ENCODE data around the gene FAR1. TPM values are rescaled to one million over a fixed set of nuclear protein-coding genes. Genes with fewer than 3 reads are reported as not detected.

The FAR1 gene
- total RNA-seq, 4 donors from 2014 or later = 51.3 to 142 (median 89.5) TPM

DNA sequence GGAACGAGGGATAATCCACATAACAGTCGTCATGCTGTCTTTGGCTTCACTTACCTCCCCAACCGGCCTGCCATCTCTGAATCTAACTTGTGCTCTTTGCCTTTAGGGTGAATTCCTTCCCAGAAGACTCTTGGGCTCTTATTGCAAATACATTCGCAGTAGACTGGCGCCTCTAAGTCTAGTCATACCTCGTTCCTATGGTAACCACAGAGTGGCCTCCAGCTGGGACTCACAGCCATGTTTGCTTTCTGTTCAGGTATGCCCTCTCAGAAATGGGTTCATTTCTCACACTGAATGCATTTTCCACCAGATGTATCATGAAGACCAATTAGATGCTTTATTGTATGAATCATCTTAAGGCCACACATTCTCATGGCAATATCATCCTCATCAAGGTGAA is 112.7 kb downstream of the FAR1 start:
- Histone ChIP-seq H3K9me3 (no peaks in the 10 kb centered on the region), H3K27ac (no peak overlapping the region), H3K4me3 (no peak overlapping the region), H3K27me3 (peaks cover 2% of the 10 kb centered on the region), H3K36me3 (no peaks in the 10 kb centered on the region), H3K4me1 (peaks cover 0 to 5% (median 0%) of the 10 kb centered on the region in 4 donors)
- in situ Hi-C loops (cut with MboI; ENCODE audit: low pct_ligation_motif_present in 1 of 4, low pct_unique_long_range_greater_than_20kb in 1 of 4, low sequenced_read_pairs in 3 of 4) (no loop called here), intact Hi-C loops (cut with DNase I; ENCODE audit: low total_unique reads) (no loop called here)
- TF ChIP-seq, protein P1, sequence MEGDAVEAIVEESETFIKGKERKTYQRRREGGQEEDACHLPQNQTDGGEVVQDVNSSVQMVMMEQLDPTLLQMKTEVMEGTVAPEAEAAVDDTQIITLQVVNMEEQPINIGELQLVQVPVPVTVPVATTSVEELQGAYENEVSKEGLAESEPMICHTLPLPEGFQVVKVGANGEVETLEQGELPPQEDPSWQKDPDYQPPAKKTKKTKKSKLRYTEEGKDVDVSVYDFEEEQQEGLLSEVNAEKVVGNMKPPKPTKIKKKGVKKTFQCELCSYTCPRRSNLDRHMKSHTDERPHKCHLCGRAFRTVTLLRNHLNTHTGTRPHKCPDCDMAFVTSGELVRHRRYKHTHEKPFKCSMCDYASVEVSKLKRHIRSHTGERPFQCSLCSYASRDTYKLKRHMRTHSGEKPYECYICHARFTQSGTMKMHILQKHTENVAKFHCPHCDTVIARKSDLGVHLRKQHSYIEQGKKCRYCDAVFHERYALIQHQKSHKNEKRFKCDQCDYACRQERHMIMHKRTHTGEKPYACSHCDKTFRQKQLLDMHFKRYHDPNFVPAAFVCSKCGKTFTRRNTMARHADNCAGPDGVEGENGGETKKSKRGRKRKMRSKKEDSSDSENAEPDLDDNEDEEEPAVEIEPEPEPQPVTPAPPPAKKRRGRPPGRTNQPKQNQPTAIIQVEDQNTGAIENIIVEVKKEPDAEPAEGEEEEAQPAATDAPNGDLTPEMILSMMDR (IDR thresholded peaks at IDR 0.05) = no peak
- TF ChIP-seq POLR2AphosphoS5 (IDR thresholded peaks at IDR 0.05) (no peak), EP300 (IDR thresholded peaks at IDR 0.05; ENCODE audit: low read depth) (no peak), POLR2A (IDR thresholded peaks at IDR 0.05) (no peak)
- WGBS, 2 donors (ENCODE audit: low coverage in 1 of 2) = 84 to 86% methylated on average over 6 of the region's 6 CpGs
- no peak for DNase-seq

Small RNA genes lying within 50 kb of the gene (small RNA-seq; reads per million reads assigned to genes)
- gene AC013828.1 = 0 reads per million in 4 donors
- 0 reads per million in 4 donors for gene RF00019
- 0 reads per million in 4 donors for gene RPL39P26

Other genes starting within 250 kb of the FAR1 start
- gene BTBD10, start 205.4 kb upstream of the FAR1 start, total RNA-seq = 10 to 100 TPM in 3 of 4 donors, 1 to 10 TPM in 1; 9.0 to 39.9 (median 32.9) TPM
- gene PTH, start 172.7 kb upstream of the FAR1 start, total RNA-seq = not detected

Data from transverse colon (tissue), 4 donors.